ENCODE results near the gene EPHB2.

Gene EPHB2

GRCh38 chr1:22962558-22962957, 251.9 kb downstream of the EPHB2 start:
- DNase-seq: no peak

GRCh38 chr1:22963044-22963677, 252.5 kb downstream of the EPHB2 start:
- no peak for DNase-seq

GRCh38 chr1:22966309-22966708, 255.7 kb downstream of the EPHB2 start:
- no peak for DNase-seq

- no peak for DNase-seq
These were observed 257.2 kb downstream of the EPHB2 start for GRCh38 chr1:22967833-22968232.

GRCh38 chr1:22969304-22969709, 258.7 kb downstream of the EPHB2 start:
- DNase-seq: no peak

GRCh38 chr1:22970096-22970495, 259.5 kb downstream of the EPHB2 start:
- DNase-seq: no peak

Measured in Kasumi-1 (cell line).